ENCODE data around the gene ITPKC. TPM values are rescaled to one million over a fixed set of nuclear protein-coding genes. Genes with fewer than 3 reads are reported as not detected.
"Not testable (repeated sequence)": the region's sequence is repeated elsewhere in the genome, so short reads cannot be mapped to it uniquely, and the experiment has no call there.

ITPKC gene
- total RNA-seq, 2 experiments from 2014 or later = 4.8 to 5.2 TPM

- Mint-ChIP-seq H3K4me1 (ENCODE audit: low read depth) (peaks cover 31% of the 10 kb centered on the region), H3K27ac (peak overlapping the region; percentile 38), H3K9me3 (peaks cover 6% of the 10 kb centered on the region), H3K4me3 (no peak overlapping the region), H3K27me3 (no peaks in the 10 kb centered on the region), H3K36me3 (ENCODE audit: low read depth) (peaks cover 50% of the 10 kb centered on the region)
- no peak for TF ChIP-seq CTCF (IDR thresholded peaks at IDR 0.05)
- ATAC-seq = no peak
- intact Hi-C loops (cut with micrococcal nuclease) = no loop called here
- POLR2A ChIA-PET = no interaction called here
- no peak for DNase-seq
- CTCF ChIA-PET = interaction anchor here (1.2 kb wide), 1 partner anchor 52 kb away, joined by 3 read pairs; the partner anchor contains the start of gene COQ8B
Observed at GRCh38 chr19:40768869-40769268, 52.0 kb downstream of the ITPKC start.

GRCh38 chr19:40771101-40771862 is 54.4 kb downstream of the ITPKC start:
- CTCF ChIA-PET = interaction anchor here (1.2 kb wide), 1 partner anchor 41 kb away, joined by 3 read pairs; no protein-coding TSS in a partner anchor

GRCh38 chr19:40774916-40775631 is 58.2 kb downstream of the ITPKC start, which contains the start of gene MIA:
TSS of gene MIA (plus strand) at chr19:40775521. CDS start at chr19:40775543, 22 bp downstream.
- H3K9me3 Mint-ChIP-seq = peaks cover 6% of the 10 kb centered on the region
- DNase-seq (no peak), ATAC-seq (no peak)
- no peaks in the 10 kb centered on the region for H3K27me3 Mint-ChIP-seq
- peaks cover 48% of the 10 kb centered on the region for H3K4me1 Mint-ChIP-seq (ENCODE audit: low read depth)
- peaks cover 20% of the 10 kb centered on the region for H3K36me3 Mint-ChIP-seq (ENCODE audit: low read depth)
- TF ChIP-seq CTCF (IDR thresholded peaks at IDR 0.05) = no peak
- H3K27ac Mint-ChIP-seq = no peak within 1 kb of the TSS
- CTCF ChIA-PET = no interaction called here
- intact Hi-C loops (cut with micrococcal nuclease) = no loop called here
- H3K4me3 Mint-ChIP-seq = no peak within 1 kb of the TSS
- POLR2A ChIA-PET = interaction anchor here (3.6 kb wide), 1 partner anchor 21 kb away, joined by 22 read pairs; no protein-coding TSS in a partner anchor

More at GRCh38 chr19:40771101-40771862, 54.4 kb downstream of the ITPKC start:
- Mint-ChIP-seq H3K36me3 (ENCODE audit: low read depth) (peaks cover 31% of the 10 kb centered on the region), H3K27ac (peak overlapping the region; percentile 72), H3K4me1 (ENCODE audit: low read depth) (peaks cover 22% of the 10 kb centered on the region)
- H3K4me3 Mint-ChIP-seq; DNase-seq; H3K9me3 Mint-ChIP-seq; intact Hi-C loops (cut with micrococcal nuclease); H3K27me3 Mint-ChIP-seq: not testable (repeated sequence)
- ATAC-seq = peak; percentile 39
- POLR2A ChIA-PET = interaction anchor here (0.9 kb wide), 1 partner anchor 8 kb away, joined by 4 read pairs; no protein-coding TSS in a partner anchor

- peaks cover 6% of the 10 kb centered on the region for H3K9me3 Mint-ChIP-seq
- peaks cover 21% of the 10 kb centered on the region for H3K36me3 Mint-ChIP-seq (ENCODE audit: low read depth)
- TF ChIP-seq CTCF (IDR thresholded peaks at IDR 0.05) = no peak
- DNase-seq = no peak
- ATAC-seq = no peak
- H3K27me3 Mint-ChIP-seq = no peaks in the 10 kb centered on the region
- intact Hi-C loops (cut with micrococcal nuclease) = no loop called here
- POLR2A ChIA-PET = interaction anchor here (1.2 to 3.6 kb wide), 2 partner anchors 18 to 21 kb away, joined by 3 to 22 read pairs; no protein-coding TSS in a partner anchor
- no peak overlapping the region for H3K4me3 Mint-ChIP-seq
- no peak overlapping the region for H3K27ac Mint-ChIP-seq
- H3K4me1 Mint-ChIP-seq (ENCODE audit: low read depth) = peaks cover 51% of the 10 kb centered on the region
- CTCF ChIA-PET = interaction anchor here (3.5 kb wide), 1 partner anchor 20 kb away, joined by 13 read pairs; no protein-coding TSS in a partner anchor
Observed at GRCh38 chr19:40775632-40776022, 58.7 kb downstream of the ITPKC start.

- Mint-ChIP-seq H3K27ac (no peak overlapping the region), H3K9me3 (no peaks in the 10 kb centered on the region), H3K4me3 (no peak overlapping the region), H3K27me3 (no peaks in the 10 kb centered on the region), H3K4me1 (ENCODE audit: low read depth) (peaks cover 49% of the 10 kb centered on the region), H3K36me3 (ENCODE audit: low read depth) (peaks cover 18% of the 10 kb centered on the region)
- no peak for TF ChIP-seq CTCF (IDR thresholded peaks at IDR 0.05)
- POLR2A ChIA-PET = interaction anchor here (1.1 to 3.6 kb wide), 7 partner anchors 10 to 26 kb away, joined by 3 to 22 read pairs (median 12); partner anchors contain the start of gene ACTMAP
- no peak for ATAC-seq
- intact Hi-C loops (cut with micrococcal nuclease) = no loop called here
- no peak for DNase-seq
- CTCF ChIA-PET = interaction anchor here (1.5 to 4.0 kb wide), 5 partner anchors 16 to 142 kb away, joined by 4 to 32 read pairs (median 13); no protein-coding TSS in a partner anchor
Observed at GRCh38 chr19:40776364-40776763, 59.5 kb downstream of the ITPKC start.
